AG04450 (cell line): ENCODE measurements around the gene DNMBP. TPM values are rescaled to one million over a fixed set of nuclear protein-coding genes. Genes with fewer than 3 reads are reported as not detected.

ENCODE experiments used
- CTCF ChIA-PET: fragments of 300-600, 350-600 bp; formaldehyde crosslinking; extraction: SDS; loops from one replicate; lab custom pipeline; 2022; ENCODE audit warnings: antibody characterized with exemption, inconsistent platforms; lab: Charles Lee
- POLR2A ChIA-PET: fragments of 350-600 bp; formaldehyde crosslinking; extraction: SDS; loops from one replicate; lab custom pipeline; 2021; ENCODE audit warnings: antibody characterized with exemption, inconsistent platforms; lab: Yijun Ruan, JAX
- DNase-seq: peaks from one replicate; pipeline ENCODE4 v3.0.0-alpha.2; 2011; ENCODE audit warnings: low read depth, low spot score
- H3K27ac ChIP-seq: one replicate; pipeline ENCODE4 v1.5.1; 2012; ENCODE audit warnings: low read depth, low read length, control low read depth
- H3K27me3 ChIP-seq: one replicate; pipeline ENCODE4 v1.6.0; 2012; ENCODE audit warnings: low read length; ENCODE audit not compliant: control insufficient read depth, insufficient read depth
- H3K4me3 ChIP-seq: 2 replicates; pipeline ENCODE4 v1.5.1; 2011; ENCODE audit warnings: mild to moderate bottlenecking, low read depth, low read length, control low read depth
- H3K9me3 ChIP-seq: 2 replicates; pipeline ENCODE4 v1.5.1; 2012; ENCODE audit warnings: low read length; ENCODE audit not compliant: control insufficient read depth, insufficient read depth
- CTCF ChIP-seq: IDR thresholded peaks from 2 replicates; pipeline ENCODE4 v1.5.1; 2011; ENCODE audit warnings: low read depth, low read length, control low read depth, inconsistent platforms
- polyA plus RNA-seq: library from polyadenylated mRNA; depleted of rRNA; stranded (reverse); fragments of >200 nt; gene quantifications from 2 replicates; pipeline ENCODE4 v1.2.3, GENCODE V29; 2011

Gene DNMBP
- polyA plus RNA-seq, 1 experiment = 18.2 TPM

GRCh38 chr10:99927721-99928280 is 81.9 kb downstream of the DNMBP start:
- Histone ChIP-seq H3K27ac (peak overlapping the region; percentile 52), H3K4me3 (no peak overlapping the region), H3K27me3 (no peaks in the 10 kb centered on the region), H3K9me3 (no peaks in the 10 kb centered on the region)
- no peak for DNase-seq
- POLR2A ChIA-PET = interaction anchor here (1.8 kb wide), 1 partner anchor 66 kb away, joined by 4 read pairs; no protein-coding TSS in a partner anchor
- TF ChIP-seq CTCF = no peak
- CTCF ChIA-PET = interaction anchor here (1.1 to 3.2 kb wide), 2 partner anchors 21 to 82 kb away, joined by 3 to 11 read pairs; no protein-coding TSS in a partner anchor

- Histone ChIP-seq H3K27ac (no peak overlapping the region), H3K4me3 (no peak overlapping the region), H3K27me3 (no peaks in the 10 kb centered on the region), H3K9me3 (no peaks in the 10 kb centered on the region)
- ChIA-PET CTCF (interaction anchor here (1.1 to 3.2 kb wide), 3 partner anchors 20 to 118 kb away, joined by 3 to 11 read pairs (median 5); no protein-coding TSS in a partner anchor), POLR2A (interaction anchor here (1.8 kb wide), 1 partner anchor 67 kb away, joined by 4 read pairs; no protein-coding TSS in a partner anchor)
- DNase-seq = no peak
- TF ChIP-seq CTCF = no peak
These were observed 82.6 kb downstream of the DNMBP start for GRCh38 chr10:99926925-99927720.

GRCh38 chr10:99924451-99925255 is 85.1 kb downstream of the DNMBP start:
- Histone ChIP-seq H3K4me3 (no peak overlapping the region), H3K27me3 (no peaks in the 10 kb centered on the region), H3K9me3 (no peaks in the 10 kb centered on the region), H3K27ac (no peak overlapping the region)
- CTCF ChIA-PET = no interaction called here
- POLR2A ChIA-PET = no interaction called here
- no peak for TF ChIP-seq CTCF
- no peak for DNase-seq

- CTCF ChIA-PET = interaction anchor here (0.6 kb wide), 1 partner anchor 124 kb away, joined by 3 read pairs; no protein-coding TSS in a partner anchor
These were observed 87.8 kb downstream of the DNMBP start for GRCh38 chr10:99921948-99922347.

More at GRCh38 chr10:99921948-99922347, 87.8 kb downstream of the DNMBP start:
- TF ChIP-seq CTCF = no peak
- POLR2A ChIA-PET = no interaction called here
- Histone ChIP-seq H3K27me3 (no peaks in the 10 kb centered on the region), H3K27ac (no peak overlapping the region), H3K4me3 (no peak overlapping the region), H3K9me3 (no peaks in the 10 kb centered on the region)
- DNase-seq = no peak
